Lower leg skin (tissue), 4 donors: ENCODE data around the gene PPP1R1B. TPM values are rescaled to one million over a fixed set of nuclear protein-coding genes. Genes with fewer than 3 reads are reported as not detected.

ENCODE experiments used
- DNase-seq, 2 donors: peaks; one replicate each; pipeline ENCODE4 v3.0.0-alpha.2; 2019; ENCODE audit warnings: low spot score in 2 of 2
- H3K4me3 ChIP-seq: fragments of 200-600 bp; sonication (generic); 2 replicates; pipeline ENCODE4 v1.5.1; 2017; ENCODE audit warnings: mild to moderate bottlenecking, low read depth; ENCODE audit not compliant: poor library complexity, severe bottlenecking
- POLR2A ChIP-seq, 2 donors: fragments of 450-650 bp; IDR thresholded peaks; one replicate each; pipeline ENCODE4 v1.6.1; 2016 to 2017; ENCODE audit warnings: antibody characterized with exemption in 2 of 2, mild to moderate bottlenecking in 1 of 2, moderate library complexity in 1 of 2
- WGBS, 2 donors: methylation state at CpG; one replicate each; pipeline ENCODE4 v1.1.5; 2018; 5-methylcytosine and 5-hydroxymethylcytosine counted together
- intact Hi-C: fragments of 100-400 bp; cut with DNase I; formaldehyde crosslinking; loops from one replicate; pipeline ENCODE4 v1.15.0; 2023; ENCODE audit warnings: low total_unique reads
- total RNA-seq, 4 donors: library from RNA; depleted of rRNA; stranded (reverse); fragments of >200 nt; gene quantifications; one replicate each; pipeline ENCODE4 v1.1.0, GENCODE V29; 2016
- TF ChIP-seq, protein P1 (sequence below), 3 donors: fragments of 450-650 bp; IDR thresholded peaks; one replicate each; pipeline ENCODE4 v1.5.1; 2016; ENCODE audit warnings: antibody characterized with exemption in 3 of 3, mild to moderate bottlenecking in 3 of 3, moderate library complexity in 2 of 3

The PPP1R1B gene
- total RNA-seq, 4 donors from 2014 or later = 18.5 to 102 (median 51.8) TPM

- TF ChIP-seq, protein P1, sequence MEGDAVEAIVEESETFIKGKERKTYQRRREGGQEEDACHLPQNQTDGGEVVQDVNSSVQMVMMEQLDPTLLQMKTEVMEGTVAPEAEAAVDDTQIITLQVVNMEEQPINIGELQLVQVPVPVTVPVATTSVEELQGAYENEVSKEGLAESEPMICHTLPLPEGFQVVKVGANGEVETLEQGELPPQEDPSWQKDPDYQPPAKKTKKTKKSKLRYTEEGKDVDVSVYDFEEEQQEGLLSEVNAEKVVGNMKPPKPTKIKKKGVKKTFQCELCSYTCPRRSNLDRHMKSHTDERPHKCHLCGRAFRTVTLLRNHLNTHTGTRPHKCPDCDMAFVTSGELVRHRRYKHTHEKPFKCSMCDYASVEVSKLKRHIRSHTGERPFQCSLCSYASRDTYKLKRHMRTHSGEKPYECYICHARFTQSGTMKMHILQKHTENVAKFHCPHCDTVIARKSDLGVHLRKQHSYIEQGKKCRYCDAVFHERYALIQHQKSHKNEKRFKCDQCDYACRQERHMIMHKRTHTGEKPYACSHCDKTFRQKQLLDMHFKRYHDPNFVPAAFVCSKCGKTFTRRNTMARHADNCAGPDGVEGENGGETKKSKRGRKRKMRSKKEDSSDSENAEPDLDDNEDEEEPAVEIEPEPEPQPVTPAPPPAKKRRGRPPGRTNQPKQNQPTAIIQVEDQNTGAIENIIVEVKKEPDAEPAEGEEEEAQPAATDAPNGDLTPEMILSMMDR (IDR thresholded peaks at IDR 0.05) = no peak
- TF ChIP-seq POLR2A (IDR thresholded peaks at IDR 0.05) = no peak
- WGBS, 2 donors = 4 to 12% methylated on average over 14 of the region's 14 CpGs
- intact Hi-C loops = no loop called here
- H3K4me3 ChIP-seq = no peak overlapping the region
- no peak for DNase-seq
Observed at GRCh38 chr17:39603304-39604016, 23.3 kb upstream of the PPP1R1B start.

GRCh38 chr17:39604911-39605491 is 21.8 kb upstream of the PPP1R1B start:
- H3K4me3 ChIP-seq = no peak overlapping the region
- intact Hi-C loops = no loop called here
- DNase-seq = no peak
- TF ChIP-seq, protein P1 (IDR thresholded peaks at IDR 0.05) = no peak
- no peak for TF ChIP-seq POLR2A (IDR thresholded peaks at IDR 0.05)
- WGBS, 2 donors = 4 to 6% methylated on average over 30 to 31 of the region's 31 CpGs

- intact Hi-C loops = no loop called here
- H3K4me3 ChIP-seq = no peak overlapping the region
- no peak for DNase-seq
- TF ChIP-seq, protein P1 (IDR thresholded peaks at IDR 0.05) = no peak
- no peak for TF ChIP-seq POLR2A (IDR thresholded peaks at IDR 0.05)
- WGBS, 2 donors = 1 to 2% methylated on average over 44 to 77 of the region's 102 CpGs
Observed at GRCh38 chr17:39605492-39606433, 21.0 kb upstream of the PPP1R1B start.

- TF ChIP-seq POLR2A (IDR thresholded peaks at IDR 0.05) = no peak
- TF ChIP-seq, protein P1 (IDR thresholded peaks at IDR 0.05) = no peak
- 1 to 2% methylated on average over 9 to 17 of the region's 66 CpGs for WGBS, 2 donors
- no peak for DNase-seq
- H3K4me3 ChIP-seq = no peak overlapping the region
- intact Hi-C loops = no loop called here
Observed at GRCh38 chr17:39606434-39607056, 20.2 kb upstream of the PPP1R1B start.

- no peak overlapping the region for H3K4me3 ChIP-seq
- no peak for DNase-seq
- WGBS, 2 donors = 1 to 5% methylated on average over 30 to 38 of the region's 40 CpGs
- TF ChIP-seq, protein P1 (IDR thresholded peaks at IDR 0.05) = no peak
- TF ChIP-seq POLR2A (IDR thresholded peaks at IDR 0.05) = no peak
- intact Hi-C loops = no loop called here
Observed at GRCh38 chr17:39607057-39607850, 19.5 kb upstream of the PPP1R1B start.
